SK-N-SH treated with all-trans-retinoic acid at 6 μM for 48 hours (cell line): ENCODE data around the gene LMNTD2.

Experiments used
- ATAC-seq: fragments of 200-7000 bp; cut with Tn5 transposase; 3 replicates; pipeline ENCODE4 v1.9.1; 2020; ENCODE audit warnings: mild to moderate bottlenecking, moderate library complexity
- ARNTL ChIP-seq: fragments of 450-650 bp; formaldehyde crosslinking; IDR thresholded peaks from 2 replicates; pipeline ENCODE4 v1.5.0; 2020; ENCODE audit warnings: low read depth, mild to moderate bottlenecking, moderate library complexity, borderline replicate concordance
- BACH2 ChIP-seq: fragments of 250-450 bp; sonication (Bioruptor Pico); IDR thresholded peaks from 2 replicates; pipeline ENCODE4 v1.9.0; 2021; ENCODE audit warnings: mild to moderate bottlenecking, borderline replicate concordance
- ESRRG ChIP-seq: fragments of 250-450 bp; sonication (Bioruptor Pico); IDR thresholded peaks from 2 replicates; pipeline ENCODE4 v1.6.1; 2021; ENCODE audit warnings: mild to moderate bottlenecking
- GLIS3 ChIP-seq: fragments of 250-450 bp; sonication (Bioruptor Pico); IDR thresholded peaks from 2 replicates; pipeline ENCODE4 v1.5.0; 2020; ENCODE audit warnings: mild to moderate bottlenecking, moderate library complexity
- ISL1 ChIP-seq: fragments of 250-450 bp; sonication (Bioruptor Pico); IDR thresholded peaks from 2 replicates; pipeline ENCODE4 v2.1.2; 2022; ENCODE audit warnings: mild to moderate bottlenecking, moderate library complexity
- OSR1 ChIP-seq: fragments of 250-450 bp; sonication (Bioruptor Pico); IDR thresholded peaks from 2 replicates; pipeline ENCODE4 v1.8.0; 2022; ENCODE audit warnings: moderate library complexity, mild to moderate bottlenecking, inconsistent platforms
- PPARA ChIP-seq: fragments of 250-450 bp; sonication (Bioruptor Pico); IDR thresholded peaks from 2 replicates; pipeline ENCODE4 v1.5.0; 2020; ENCODE audit warnings: mild to moderate bottlenecking, borderline replicate concordance
- RARB ChIP-seq: fragments of 250-450 bp; sonication (Bioruptor Pico); IDR thresholded peaks from 2 replicates; pipeline ENCODE4 v1.8.0; 2021; ENCODE audit warnings: mild to moderate bottlenecking, moderate library complexity
- SNAI2 ChIP-seq: fragments of 250-450 bp; sonication (Bioruptor Pico); IDR thresholded peaks from 2 replicates; pipeline ENCODE4 v1.5.0; 2020; ENCODE audit warnings: mild to moderate bottlenecking, moderate library complexity
- TCF4 ChIP-seq: fragments of 250-450 bp; sonication (Bioruptor Pico); IDR thresholded peaks from 2 replicates; pipeline ENCODE4 v1.8.0; 2021; ENCODE audit warnings: mild to moderate bottlenecking, moderate library complexity, borderline replicate concordance
- TOX ChIP-seq: fragments of 250-450 bp; sonication (Bioruptor Pico); IDR thresholded peaks from 2 replicates; pipeline ENCODE4 v1.8.0; 2021; ENCODE audit warnings: mild to moderate bottlenecking, moderate library complexity, borderline replicate concordance
- ZC3H10 ChIP-seq: fragments of 250-450 bp; sonication (Bioruptor Pico); IDR thresholded peaks from 2 replicates; pipeline ENCODE4 v1.5.1; 2021; ENCODE audit warnings: mild to moderate bottlenecking, moderate library complexity
- ZFP3 ChIP-seq: fragments of 250-450 bp; sonication (Bioruptor Pico); IDR thresholded peaks from 2 replicates; pipeline ENCODE4 v1.5.0; 2020; ENCODE audit warnings: mild to moderate bottlenecking, moderate library complexity
- ZFP30 ChIP-seq: fragments of 450-650 bp; formaldehyde crosslinking; IDR thresholded peaks from 2 replicates; pipeline ENCODE4 v1.5.0; 2022; ENCODE audit warnings: mild to moderate bottlenecking, moderate library complexity
- ZNF565 ChIP-seq: fragments of 450-650 bp; formaldehyde crosslinking; conservative IDR thresholded peaks from 2 replicates; pipeline ENCODE4 v1.5.0; 2020; ENCODE audit warnings: low read depth, mild to moderate bottlenecking, moderate library complexity
- ZNF70 ChIP-seq: fragments of 450-650 bp; formaldehyde crosslinking; IDR thresholded peaks from 2 replicates; pipeline ENCODE4 v1.5.0; 2020; ENCODE audit warnings: mild to moderate bottlenecking, moderate library complexity
- ZNF8 ChIP-seq: fragments of 450-650 bp; formaldehyde crosslinking; IDR thresholded peaks from 2 replicates; pipeline ENCODE4 v1.5.0; 2020; ENCODE audit warnings: mild to moderate bottlenecking, moderate library complexity
- TF ChIP-seq, protein P1 (sequence below): fragments of 250-450 bp; sonication (Bioruptor Pico); IDR thresholded peaks from 2 replicates; pipeline ENCODE4 v1.8.0; 2020; ENCODE audit warnings: mild to moderate bottlenecking, moderate library complexity, borderline replicate concordance
- TF ChIP-seq, protein P2 (sequence below): fragments of 250-450 bp; sonication (Bioruptor Pico); IDR thresholded peaks from 2 replicates; pipeline ENCODE4 v1.5.1; 2021; ENCODE audit warnings: mild to moderate bottlenecking, moderate library complexity
- TF ChIP-seq, protein P3 (sequence below): fragments of 250-450 bp; sonication (Bioruptor Pico); IDR thresholded peaks from 2 replicates; pipeline ENCODE4 v1.5.1; 2020; ENCODE audit warnings: low read depth, mild to moderate bottlenecking, moderate library complexity
- TF ChIP-seq, protein P4 (sequence below): fragments of 250-450 bp; sonication (Bioruptor Pico); IDR thresholded peaks from 2 replicates; pipeline ENCODE4 v1.5.0; 2020; ENCODE audit warnings: mild to moderate bottlenecking, moderate library complexity
- TF ChIP-seq, protein P5 (sequence below): fragments of 250-450 bp; sonication (Bioruptor Pico); IDR thresholded peaks from 2 replicates; pipeline ENCODE4 v1.8.0; 2021; ENCODE audit warnings: low read depth, mild to moderate bottlenecking, moderate library complexity, borderline replicate concordance

The LMNTD2 gene

DNA sequence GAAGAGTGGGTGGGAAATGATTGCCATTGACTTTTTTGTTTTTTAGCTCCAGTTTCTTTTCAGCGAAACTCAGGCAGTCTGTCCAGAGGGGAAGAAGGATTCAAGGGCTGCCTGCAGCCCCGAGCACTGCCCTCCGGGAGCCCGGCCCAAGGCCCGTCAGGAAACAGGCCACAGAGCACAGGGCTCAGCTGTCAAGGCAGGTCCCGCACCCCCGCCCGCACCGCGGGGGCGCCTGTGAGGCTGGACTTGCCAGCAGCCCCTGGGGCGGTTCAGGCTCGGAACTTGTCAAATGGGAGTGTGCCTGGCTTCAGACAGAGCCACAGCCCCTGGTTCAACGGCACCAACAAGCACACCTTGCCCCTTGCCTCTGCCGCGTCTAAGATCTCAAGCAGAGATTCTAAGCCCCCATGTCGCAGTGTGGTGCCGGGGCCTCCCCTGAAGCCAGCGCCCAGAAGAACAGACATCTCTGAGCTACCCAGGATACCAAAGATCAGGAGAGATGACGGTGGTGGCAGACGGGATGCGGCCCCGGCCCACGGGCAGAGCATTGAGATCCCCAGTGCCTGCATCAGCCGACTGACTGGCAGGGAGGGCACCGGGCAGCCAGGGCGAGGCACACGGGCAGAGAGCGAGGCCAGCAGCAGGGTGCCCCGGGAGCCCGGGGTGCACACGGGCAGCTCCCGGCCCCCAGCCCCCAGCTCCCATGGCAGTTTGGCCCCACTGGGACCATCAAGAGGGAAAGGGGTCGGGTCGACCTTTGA is 46.7 kb upstream of the LMNTD2 start:
- no peak for TF ChIP-seq ZFP30
- TF ChIP-seq ZNF565 (CRISPR knock-in tag) = no peak
- no peak for TF ChIP-seq ZNF8
- TF ChIP-seq RARB (CRISPR knock-in tag) = no peak
- TF ChIP-seq GLIS3 = no peak
- TF ChIP-seq ZC3H10 (CRISPR knock-in tag) = no peak
- TF ChIP-seq PPARA (CRISPR knock-in tag) = no peak
- TF ChIP-seq ZNF70 (CRISPR knock-in tag) = no peak
- TF ChIP-seq OSR1 (CRISPR knock-in tag) = no peak
- TF ChIP-seq, protein P1, sequence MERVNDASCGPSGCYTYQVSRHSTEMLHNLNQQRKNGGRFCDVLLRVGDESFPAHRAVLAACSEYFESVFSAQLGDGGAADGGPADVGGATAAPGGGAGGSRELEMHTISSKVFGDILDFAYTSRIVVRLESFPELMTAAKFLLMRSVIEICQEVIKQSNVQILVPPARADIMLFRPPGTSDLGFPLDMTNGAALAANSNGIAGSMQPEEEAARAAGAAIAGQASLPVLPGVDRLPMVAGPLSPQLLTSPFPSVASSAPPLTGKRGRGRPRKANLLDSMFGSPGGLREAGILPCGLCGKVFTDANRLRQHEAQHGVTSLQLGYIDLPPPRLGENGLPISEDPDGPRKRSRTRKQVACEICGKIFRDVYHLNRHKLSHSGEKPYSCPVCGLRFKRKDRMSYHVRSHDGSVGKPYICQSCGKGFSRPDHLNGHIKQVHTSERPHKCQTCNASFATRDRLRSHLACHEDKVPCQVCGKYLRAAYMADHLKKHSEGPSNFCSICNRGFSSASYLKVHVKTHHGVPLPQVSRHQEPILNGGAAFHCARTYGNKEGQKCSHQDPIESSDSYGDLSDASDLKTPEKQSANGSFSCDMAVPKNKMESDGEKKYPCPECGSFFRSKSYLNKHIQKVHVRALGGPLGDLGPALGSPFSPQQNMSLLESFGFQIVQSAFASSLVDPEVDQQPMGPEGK = no peak
- no peak for TF ChIP-seq ISL1 (CRISPR knock-in tag)
- no peak for TF ChIP-seq TOX (CRISPR knock-in tag)
- TF ChIP-seq, protein P2, sequence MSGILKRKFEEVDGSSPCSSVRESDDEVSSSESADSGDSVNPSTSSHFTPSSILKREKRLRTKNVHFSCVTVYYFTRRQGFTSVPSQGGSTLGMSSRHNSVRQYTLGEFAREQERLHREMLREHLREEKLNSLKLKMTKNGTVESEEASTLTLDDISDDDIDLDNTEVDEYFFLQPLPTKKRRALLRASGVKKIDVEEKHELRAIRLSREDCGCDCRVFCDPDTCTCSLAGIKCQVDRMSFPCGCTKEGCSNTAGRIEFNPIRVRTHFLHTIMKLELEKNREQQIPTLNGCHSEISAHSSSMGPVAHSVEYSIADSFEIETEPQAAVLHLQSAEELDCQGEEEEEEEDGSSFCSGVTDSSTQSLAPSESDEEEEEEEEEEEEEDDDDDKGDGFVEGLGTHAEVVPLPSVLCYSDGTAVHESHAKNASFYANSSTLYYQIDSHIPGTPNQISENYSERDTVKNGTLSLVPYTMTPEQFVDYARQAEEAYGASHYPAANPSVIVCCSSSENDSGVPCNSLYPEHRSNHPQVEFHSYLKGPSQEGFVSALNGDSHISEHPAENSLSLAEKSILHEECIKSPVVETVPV (CRISPR knock-in tag) = no peak
- TF ChIP-seq, protein P3, sequence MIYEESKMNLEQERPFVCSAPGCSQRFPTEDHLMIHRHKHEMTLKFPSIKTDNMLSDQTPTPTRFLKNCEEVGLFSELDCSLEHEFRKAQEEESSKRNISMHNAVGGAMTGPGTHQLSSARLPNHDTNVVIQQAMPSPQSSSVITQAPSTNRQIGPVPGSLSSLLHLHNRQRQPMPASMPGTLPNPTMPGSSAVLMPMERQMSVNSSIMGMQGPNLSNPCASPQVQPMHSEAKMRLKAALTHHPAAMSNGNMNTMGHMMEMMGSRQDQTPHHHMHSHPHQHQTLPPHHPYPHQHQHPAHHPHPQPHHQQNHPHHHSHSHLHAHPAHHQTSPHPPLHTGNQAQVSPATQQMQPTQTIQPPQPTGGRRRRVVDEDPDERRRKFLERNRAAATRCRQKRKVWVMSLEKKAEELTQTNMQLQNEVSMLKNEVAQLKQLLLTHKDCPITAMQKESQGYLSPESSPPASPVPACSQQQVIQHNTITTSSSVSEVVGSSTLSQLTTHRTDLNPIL (CRISPR knock-in tag) = no peak
- no peak for TF ChIP-seq SNAI2 (CRISPR knock-in tag)
- TF ChIP-seq ZFP3 (CRISPR knock-in tag) = no peak
- TF ChIP-seq ARNTL (CRISPR knock-in tag) = no peak
- TF ChIP-seq, protein P4, sequence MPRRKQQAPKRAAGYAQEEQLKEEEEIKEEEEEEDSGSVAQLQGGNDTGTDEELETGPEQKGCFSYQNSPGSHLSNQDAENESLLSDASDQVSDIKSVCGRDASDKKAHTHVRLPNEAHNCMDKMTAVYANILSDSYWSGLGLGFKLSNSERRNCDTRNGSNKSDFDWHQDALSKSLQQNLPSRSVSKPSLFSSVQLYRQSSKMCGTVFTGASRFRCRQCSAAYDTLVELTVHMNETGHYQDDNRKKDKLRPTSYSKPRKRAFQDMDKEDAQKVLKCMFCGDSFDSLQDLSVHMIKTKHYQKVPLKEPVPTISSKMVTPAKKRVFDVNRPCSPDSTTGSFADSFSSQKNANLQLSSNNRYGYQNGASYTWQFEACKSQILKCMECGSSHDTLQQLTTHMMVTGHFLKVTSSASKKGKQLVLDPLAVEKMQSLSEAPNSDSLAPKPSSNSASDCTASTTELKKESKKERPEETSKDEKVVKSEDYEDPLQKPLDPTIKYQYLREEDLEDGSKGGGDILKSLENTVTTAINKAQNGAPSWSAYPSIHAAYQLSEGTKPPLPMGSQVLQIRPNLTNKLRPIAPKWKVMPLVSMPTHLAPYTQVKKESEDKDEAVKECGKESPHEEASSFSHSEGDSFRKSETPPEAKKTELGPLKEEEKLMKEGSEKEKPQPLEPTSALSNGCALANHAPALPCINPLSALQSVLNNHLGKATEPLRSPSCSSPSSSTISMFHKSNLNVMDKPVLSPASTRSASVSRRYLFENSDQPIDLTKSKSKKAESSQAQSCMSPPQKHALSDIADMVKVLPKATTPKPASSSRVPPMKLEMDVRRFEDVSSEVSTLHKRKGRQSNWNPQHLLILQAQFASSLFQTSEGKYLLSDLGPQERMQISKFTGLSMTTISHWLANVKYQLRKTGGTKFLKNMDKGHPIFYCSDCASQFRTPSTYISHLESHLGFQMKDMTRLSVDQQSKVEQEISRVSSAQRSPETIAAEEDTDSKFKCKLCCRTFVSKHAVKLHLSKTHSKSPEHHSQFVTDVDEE (CRISPR knock-in tag) = no peak
- no peak for ATAC-seq

DNA sequence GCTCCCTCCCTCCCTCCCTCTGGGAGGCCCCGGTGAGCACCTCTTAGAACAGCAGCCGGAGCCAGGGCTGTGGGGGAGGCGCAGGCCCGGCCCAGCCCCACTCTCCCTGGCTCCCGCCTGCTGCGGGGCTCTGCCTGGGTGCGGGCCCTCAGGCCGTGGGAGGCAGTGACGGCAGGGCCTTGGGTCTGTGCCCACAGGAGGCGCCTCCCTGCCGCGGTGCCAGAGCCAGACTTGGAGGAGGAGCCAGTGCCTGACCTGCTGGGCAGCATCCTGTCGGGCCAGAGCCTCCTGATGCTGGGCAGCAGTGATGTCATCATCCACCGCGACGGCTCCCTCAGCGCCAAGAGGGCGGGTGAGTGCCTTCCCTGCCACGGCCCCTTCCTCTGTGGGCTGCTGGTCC is 45.7 kb upstream of the LMNTD2 start:
- peak; percentile 80 for ATAC-seq
- TF ChIP-seq RARB (CRISPR knock-in tag) (no peak), TOX (CRISPR knock-in tag) (no peak), ZNF70 (CRISPR knock-in tag) (no peak), ARNTL (CRISPR knock-in tag) (no peak), PPARA (CRISPR knock-in tag) (no peak), ISL1 (CRISPR knock-in tag) (no peak), GLIS3 (no peak), ESRRG (CRISPR knock-in tag) (no peak), SNAI2 (CRISPR knock-in tag) (0 out of 2 replicates have a peak, but pooled peaks have one; percentile 20), ZNF565 (CRISPR knock-in tag) (no peak), BACH2 (no peak), ZNF8 (no peak), TCF4 (CRISPR knock-in tag) (no peak)
- TF ChIP-seq, protein P1 = no peak
- TF ChIP-seq, protein P2 (CRISPR knock-in tag) = no peak
- TF ChIP-seq, protein P5, sequence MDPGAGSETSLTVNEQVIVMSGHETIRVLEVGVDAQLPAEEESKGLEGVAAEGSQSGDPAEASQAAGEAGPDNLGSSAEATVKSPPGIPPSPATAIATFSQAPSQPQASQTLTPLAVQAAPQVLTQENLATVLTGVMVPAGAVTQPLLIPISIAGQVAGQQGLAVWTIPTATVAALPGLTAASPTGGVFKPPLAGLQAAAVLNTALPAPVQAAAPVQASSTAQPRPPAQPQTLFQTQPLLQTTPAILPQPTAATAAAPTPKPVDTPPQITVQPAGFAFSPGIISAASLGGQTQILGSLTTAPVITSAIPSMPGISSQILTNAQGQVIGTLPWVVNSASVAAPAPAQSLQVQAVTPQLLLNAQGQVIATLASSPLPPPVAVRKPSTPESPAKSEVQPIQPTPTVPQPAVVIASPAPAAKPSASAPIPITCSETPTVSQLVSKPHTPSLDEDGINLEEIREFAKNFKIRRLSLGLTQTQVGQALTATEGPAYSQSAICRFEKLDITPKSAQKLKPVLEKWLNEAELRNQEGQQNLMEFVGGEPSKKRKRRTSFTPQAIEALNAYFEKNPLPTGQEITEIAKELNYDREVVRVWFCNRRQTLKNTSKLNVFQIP (CRISPR knock-in tag) = no peak
- TF ChIP-seq, protein P4 (CRISPR knock-in tag) = 0 out of 2 replicates have a peak, but pooled peaks have one; percentile 20
